ENCODE results near the gene FETUB.

- TF ChIP-seq EP300 (IDR thresholded peaks at IDR 0.05) (no peak), POLR2A (IDR thresholded peaks at IDR 0.05) (no peak), CTCF (IDR thresholded peaks at IDR 0.05) (no peak)
These were observed 35.1 kb upstream of the FETUB start for GRCh38 chr3:186605078-186605477.

Measured in sigmoid colon (tissue), 4 donors.